Measurements from ENCODE around the gene GADL1.

Gene GADL1

GRCh38 chr3:30700702-30701321, 193.6 kb downstream of the GADL1 start:
- FAIRE-seq = no peak
- TF ChIP-seq SPI1 (IDR thresholded peaks at IDR 0.05; ENCODE audit: low read depth, low read length) (no peak), POLR2AphosphoS5 (IDR thresholded peaks at IDR 0.05; ENCODE audit: low read depth, low read length) (no peak), POU2F2 (IDR thresholded peaks at IDR 0.05; ENCODE audit: low read depth, low read length) (no peak), TAF1 (IDR thresholded peaks at IDR 0.05; ENCODE audit: low read depth, low read length) (no peak), POLR2A (IDR thresholded peaks at IDR 0.05; ENCODE audit: low read depth, low read length) (no peak), PAX5 (IDR thresholded peaks at IDR 0.05; ENCODE audit: insufficient read depth, low read length, severe bottlenecking) (no peak)
- no peak for DNase-seq (ENCODE audit: insufficient read length, low spot score)

- TF ChIP-seq TAF1 (IDR thresholded peaks at IDR 0.05; ENCODE audit: low read depth, low read length) = no peak
- TF ChIP-seq SPI1 (IDR thresholded peaks at IDR 0.05; ENCODE audit: low read depth, low read length) = no peak
- no peak for TF ChIP-seq POLR2A (IDR thresholded peaks at IDR 0.05; ENCODE audit: low read depth, low read length)
- no peak for TF ChIP-seq POU2F2 (IDR thresholded peaks at IDR 0.05; ENCODE audit: low read depth, low read length)
- no peak for TF ChIP-seq PAX5 (IDR thresholded peaks at IDR 0.05; ENCODE audit: insufficient read depth, low read length, severe bottlenecking)
- TF ChIP-seq POLR2AphosphoS5 (IDR thresholded peaks at IDR 0.05; ENCODE audit: low read depth, low read length) = no peak
- DNase-seq (ENCODE audit: insufficient read length, low spot score) = no peak
- no peak for FAIRE-seq
Observed at GRCh38 chr3:30699927-30700326, 194.5 kb downstream of the GADL1 start.

- TF ChIP-seq SPI1 (IDR thresholded peaks at IDR 0.05; ENCODE audit: low read depth, low read length) = no peak
- DNase-seq (ENCODE audit: insufficient read length, low spot score) (no peak), FAIRE-seq (no peak)
Observed at GRCh38 chr3:30698549-30698948, 195.9 kb downstream of the GADL1 start.

- DNase-seq (ENCODE audit: insufficient read length, low spot score) = no peak
- TF ChIP-seq POU2F2 (IDR thresholded peaks at IDR 0.05; ENCODE audit: low read depth, low read length) (no peak), POLR2AphosphoS5 (IDR thresholded peaks at IDR 0.05; ENCODE audit: low read depth, low read length) (no peak), TAF1 (IDR thresholded peaks at IDR 0.05; ENCODE audit: low read depth, low read length) (no peak), PAX5 (IDR thresholded peaks at IDR 0.05; ENCODE audit: insufficient read depth, low read length, severe bottlenecking) (no peak), POLR2A (IDR thresholded peaks at IDR 0.05; ENCODE audit: low read depth, low read length) (no peak), SPI1 (IDR thresholded peaks at IDR 0.05; ENCODE audit: low read depth, low read length) (no peak)
Observed at GRCh38 chr3:30696896-30697295, 197.6 kb downstream of the GADL1 start.

GRCh38 chr3:30696403-30696819, 198.1 kb downstream of the GADL1 start:
- no peak for FAIRE-seq
- DNase-seq (ENCODE audit: insufficient read length, low spot score) = no peak
- TF ChIP-seq POLR2A (IDR thresholded peaks at IDR 0.05; ENCODE audit: low read depth, low read length) (no peak), POU2F2 (IDR thresholded peaks at IDR 0.05; ENCODE audit: low read depth, low read length) (no peak), POLR2AphosphoS5 (IDR thresholded peaks at IDR 0.05; ENCODE audit: low read depth, low read length) (no peak), TAF1 (IDR thresholded peaks at IDR 0.05; ENCODE audit: low read depth, low read length) (no peak), PAX5 (IDR thresholded peaks at IDR 0.05; ENCODE audit: insufficient read depth, low read length, severe bottlenecking) (no peak), SPI1 (IDR thresholded peaks at IDR 0.05; ENCODE audit: low read depth, low read length) (no peak)

More at GRCh38 chr3:30696896-30697295, 197.6 kb downstream of the GADL1 start:
- no peak for FAIRE-seq

GRCh38 chr3:30695302-30696061, 199.0 kb downstream of the GADL1 start:
- DNase-seq (ENCODE audit: insufficient read length, low spot score) (no peak), FAIRE-seq (no peak)
- no peak for TF ChIP-seq POLR2A (IDR thresholded peaks at IDR 0.05; ENCODE audit: low read depth, low read length)
- TF ChIP-seq SPI1 (IDR thresholded peaks at IDR 0.05; ENCODE audit: low read depth, low read length) = no peak
- no peak for TF ChIP-seq TAF1 (IDR thresholded peaks at IDR 0.05; ENCODE audit: low read depth, low read length)
- TF ChIP-seq PAX5 (IDR thresholded peaks at IDR 0.05; ENCODE audit: insufficient read depth, low read length, severe bottlenecking) = no peak
- TF ChIP-seq POU2F2 (IDR thresholded peaks at IDR 0.05; ENCODE audit: low read depth, low read length) = no peak
- TF ChIP-seq POLR2AphosphoS5 (IDR thresholded peaks at IDR 0.05; ENCODE audit: low read depth, low read length) = no peak

- TF ChIP-seq POLR2A (IDR thresholded peaks at IDR 0.05; ENCODE audit: low read depth, low read length) = no peak
- no peak for TF ChIP-seq POU2F2 (IDR thresholded peaks at IDR 0.05; ENCODE audit: low read depth, low read length)
- TF ChIP-seq SPI1 (IDR thresholded peaks at IDR 0.05; ENCODE audit: low read depth, low read length) = no peak
- TF ChIP-seq TAF1 (IDR thresholded peaks at IDR 0.05; ENCODE audit: low read depth, low read length) = no peak
- no peak for TF ChIP-seq POLR2AphosphoS5 (IDR thresholded peaks at IDR 0.05; ENCODE audit: low read depth, low read length)
- no peak for TF ChIP-seq PAX5 (IDR thresholded peaks at IDR 0.05; ENCODE audit: insufficient read depth, low read length, severe bottlenecking)
- DNase-seq (ENCODE audit: insufficient read length, low spot score) (no peak), FAIRE-seq (no peak)
Observed at GRCh38 chr3:30694668-30695067, 199.8 kb downstream of the GADL1 start.

- no peak for TF ChIP-seq PAX5 (IDR thresholded peaks at IDR 0.05; ENCODE audit: insufficient read depth, low read length, severe bottlenecking)
- TF ChIP-seq TAF1 (IDR thresholded peaks at IDR 0.05; ENCODE audit: low read depth, low read length) = no peak
- TF ChIP-seq POU2F2 (IDR thresholded peaks at IDR 0.05; ENCODE audit: low read depth, low read length) = no peak
- TF ChIP-seq POLR2A (IDR thresholded peaks at IDR 0.05; ENCODE audit: low read depth, low read length) = no peak
- no peak for TF ChIP-seq SPI1 (IDR thresholded peaks at IDR 0.05; ENCODE audit: low read depth, low read length)
- TF ChIP-seq POLR2AphosphoS5 (IDR thresholded peaks at IDR 0.05; ENCODE audit: low read depth, low read length) = no peak
- no peak for FAIRE-seq
- no peak for DNase-seq (ENCODE audit: insufficient read length, low spot score)
Observed at GRCh38 chr3:30694148-30694547, 200.3 kb downstream of the GADL1 start.

- FAIRE-seq (peak; percentile 26), DNase-seq (ENCODE audit: insufficient read length, low spot score) (peak; percentile 19)
- no peak for TF ChIP-seq SPI1 (IDR thresholded peaks at IDR 0.05; ENCODE audit: low read depth, low read length)
Observed at GRCh38 chr3:30693470-30694120, 200.9 kb downstream of the GADL1 start.

Data from GM12891 (cell line).